ENCODE measurements around the gene C2orf76. TPM values are rescaled to one million over a fixed set of nuclear protein-coding genes. Genes with fewer than 3 reads are reported as not detected.
A peak's percentile ranks its signal among the peaks of the same experiment; 100 is the strongest.

The C2orf76 gene
- polyA plus RNA-seq, 2 of the 4 experiments (the other 2 are of a cell fraction), result 16.6 to 34.3 TPM

DNA sequence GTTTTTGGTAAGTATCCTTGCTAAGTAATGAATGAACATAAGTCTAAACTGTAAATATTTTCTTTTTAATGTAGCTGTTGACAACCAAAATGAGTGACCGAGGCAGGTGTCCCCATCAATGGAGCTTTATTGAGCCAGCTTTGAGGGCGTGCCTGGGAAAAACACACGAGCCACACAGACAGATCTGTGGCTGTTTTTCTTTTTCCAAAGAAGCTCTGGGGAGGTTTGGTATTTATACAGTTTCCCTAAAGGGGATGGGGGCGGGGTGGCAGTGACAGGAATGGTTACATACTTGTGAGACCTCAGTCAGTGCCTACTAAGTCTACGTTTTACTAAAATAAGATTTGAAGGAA lies 11.3 kb upstream of the C2orf76 start:
- Histone ChIP-seq H3K4me3 (no peak overlapping the region), H3K4me2 (no peak overlapping the region), H3K4me1 (no peaks in the 10 kb centered on the region), H3K27ac (no peak overlapping the region), H3K9me3 (no peaks in the 10 kb centered on the region)
- no peak for ATAC-seq
- TF ChIP-seq SMC3 (IDR thresholded peaks at IDR 0.05), result no peak
- TF ChIP-seq HOXA7 (CRISPR knock-in tag; IDR thresholded peaks at IDR 0.05), result no peak
- no peak for TF ChIP-seq RNF2 (IDR thresholded peaks at IDR 0.05; ENCODE audit: borderline replicate concordance, low read depth)
- TF ChIP-seq EP300 (IDR thresholded peaks at IDR 0.05), result no peak
- TF ChIP-seq, protein P1, sequence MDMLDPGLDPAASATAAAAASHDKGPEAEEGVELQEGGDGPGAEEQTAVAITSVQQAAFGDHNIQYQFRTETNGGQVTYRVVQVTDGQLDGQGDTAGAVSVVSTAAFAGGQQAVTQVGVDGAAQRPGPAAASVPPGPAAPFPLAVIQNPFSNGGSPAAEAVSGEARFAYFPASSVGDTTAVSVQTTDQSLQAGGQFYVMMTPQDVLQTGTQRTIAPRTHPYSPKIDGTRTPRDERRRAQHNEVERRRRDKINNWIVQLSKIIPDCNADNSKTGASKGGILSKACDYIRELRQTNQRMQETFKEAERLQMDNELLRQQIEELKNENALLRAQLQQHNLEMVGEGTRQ (IDR thresholded peaks at IDR 0.05), result no peak
- TF ChIP-seq CHD4 (IDR thresholded peaks at IDR 0.05; ENCODE audit: borderline replicate concordance), result no peak
- TF ChIP-seq, protein P2, sequence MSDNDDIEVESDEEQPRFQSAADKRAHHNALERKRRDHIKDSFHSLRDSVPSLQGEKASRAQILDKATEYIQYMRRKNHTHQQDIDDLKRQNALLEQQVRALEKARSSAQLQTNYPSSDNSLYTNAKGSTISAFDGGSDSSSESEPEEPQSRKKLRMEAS (IDR thresholded peaks at IDR 0.05), result no peak
- no peak for TF ChIP-seq CBX8 (IDR thresholded peaks at IDR 0.05)
- TF ChIP-seq CEBPB (IDR thresholded peaks at IDR 0.05), result no peak
- TF ChIP-seq, protein P3, sequence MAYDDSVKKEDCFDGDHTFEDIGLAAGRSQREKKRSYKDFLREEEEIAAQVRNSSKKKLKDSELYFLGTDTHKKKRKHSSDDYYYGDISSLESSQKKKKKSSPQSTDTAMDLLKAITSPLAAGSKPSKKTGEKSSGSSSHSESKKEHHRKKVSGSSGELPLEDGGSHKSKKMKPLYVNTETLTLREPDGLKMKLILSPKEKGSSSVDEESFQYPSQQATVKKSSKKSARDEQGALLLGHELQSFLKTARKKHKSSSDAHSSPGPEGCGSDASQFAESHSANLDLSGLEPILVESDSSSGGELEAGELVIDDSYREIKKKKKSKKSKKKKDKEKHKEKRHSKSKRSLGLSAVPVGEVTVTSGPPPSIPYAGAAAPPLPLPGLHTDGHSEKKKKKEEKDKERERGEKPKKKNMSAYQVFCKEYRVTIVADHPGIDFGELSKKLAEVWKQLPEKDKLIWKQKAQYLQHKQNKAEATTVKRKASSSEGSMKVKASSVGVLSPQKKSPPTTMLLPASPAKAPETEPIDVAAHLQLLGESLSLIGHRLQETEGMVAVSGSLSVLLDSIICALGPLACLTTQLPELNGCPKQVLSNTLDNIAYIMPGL (CRISPR knock-in tag; IDR thresholded peaks at IDR 0.05; ENCODE audit: borderline replicate concordance), result no peak
- TF ChIP-seq, protein P4, sequence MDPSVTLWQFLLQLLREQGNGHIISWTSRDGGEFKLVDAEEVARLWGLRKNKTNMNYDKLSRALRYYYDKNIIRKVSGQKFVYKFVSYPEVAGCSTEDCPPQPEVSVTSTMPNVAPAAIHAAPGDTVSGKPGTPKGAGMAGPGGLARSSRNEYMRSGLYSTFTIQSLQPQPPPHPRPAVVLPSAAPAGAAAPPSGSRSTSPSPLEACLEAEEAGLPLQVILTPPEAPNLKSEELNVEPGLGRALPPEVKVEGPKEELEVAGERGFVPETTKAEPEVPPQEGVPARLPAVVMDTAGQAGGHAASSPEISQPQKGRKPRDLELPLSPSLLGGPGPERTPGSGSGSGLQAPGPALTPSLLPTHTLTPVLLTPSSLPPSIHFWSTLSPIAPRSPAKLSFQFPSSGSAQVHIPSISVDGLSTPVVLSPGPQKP (IDR thresholded peaks at IDR 0.05; ENCODE audit: low read depth, low read length), result no peak
- TF ChIP-seq RARB (CRISPR knock-in tag; IDR thresholded peaks at IDR 0.05), result no peak
- TF ChIP-seq EHF (CRISPR knock-in tag; IDR thresholded peaks at IDR 0.05), result no peak
- TF ChIP-seq NR3C1 (IDR thresholded peaks at IDR 0.05), result no peak
- TF ChIP-seq TFCP2L1 (CRISPR knock-in tag; IDR thresholded peaks at IDR 0.05), result no peak
- no peak for TF ChIP-seq CBX2 (IDR thresholded peaks at IDR 0.05; ENCODE audit: borderline replicate concordance, low read depth)
- TF ChIP-seq PHF8 (IDR thresholded peaks at IDR 0.05; ENCODE audit: borderline replicate concordance, low read depth), result no peak
- TF ChIP-seq RCOR1 (IDR thresholded peaks at IDR 0.05; ENCODE audit: low read depth, low read length), result no peak
- TF ChIP-seq, protein P5, sequence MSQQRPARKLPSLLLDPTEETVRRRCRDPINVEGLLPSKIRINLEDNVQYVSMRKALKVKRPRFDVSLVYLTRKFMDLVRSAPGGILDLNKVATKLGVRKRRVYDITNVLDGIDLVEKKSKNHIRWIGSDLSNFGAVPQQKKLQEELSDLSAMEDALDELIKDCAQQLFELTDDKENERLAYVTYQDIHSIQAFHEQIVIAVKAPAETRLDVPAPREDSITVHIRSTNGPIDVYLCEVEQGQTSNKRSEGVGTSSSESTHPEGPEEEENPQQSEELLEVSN (IDR thresholded peaks at IDR 0.05; ENCODE audit: borderline replicate concordance, low read depth), result no peak
- ChIA-PET POLR2A (interaction anchor here (1.3 kb wide), 1 partner anchor 11 kb away, joined by 4 read pairs; the partner anchor contains the start of genes C2orf76 and DBI), CTCF (interaction anchor here (1.6 kb wide), 1 partner anchor 98 kb away, joined by 3 read pairs; no protein-coding TSS in a partner anchor)
- FAIRE-seq, result no peak
- DNase-seq (ENCODE audit: low read depth in 1 of 2, low spot score in 1 of 2), result no peak
- WGBS (ENCODE audit: missing lambda C conversion rate), result 48% methylated on average over 5 of the region's 5 CpGs

DNA sequence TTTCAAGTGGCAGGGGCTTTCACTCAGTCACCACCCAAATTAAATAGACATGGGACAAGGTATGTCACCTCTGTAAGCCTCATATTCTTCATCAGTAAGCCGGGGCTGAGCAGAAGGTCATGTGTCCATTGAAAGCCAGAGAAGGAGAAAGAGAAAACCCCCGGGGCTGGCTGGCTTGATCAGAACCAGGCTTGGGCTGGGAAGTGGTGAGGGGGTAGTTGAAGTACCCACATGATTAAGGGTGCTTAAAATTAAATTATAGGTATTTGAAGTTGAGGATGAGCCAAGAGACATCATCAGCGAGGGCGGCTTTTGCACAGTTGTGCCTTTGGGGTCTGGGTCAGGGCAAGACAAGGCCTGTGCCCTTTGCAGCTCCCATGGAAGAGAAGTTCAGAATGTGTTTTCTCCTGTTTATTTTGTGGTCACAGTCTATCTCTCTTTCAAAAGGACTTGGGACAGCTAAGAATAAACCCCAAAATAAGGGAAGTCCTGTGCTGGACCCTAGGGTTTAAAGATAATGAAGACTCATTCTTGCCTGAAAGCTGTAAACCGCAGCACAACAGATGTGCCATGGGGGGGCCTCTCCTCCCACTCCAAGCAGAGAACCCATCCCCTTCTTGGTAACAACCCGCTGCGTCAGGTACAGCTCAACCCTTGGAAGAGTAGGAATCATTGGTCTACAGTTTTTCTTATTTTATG lies 10.8 kb upstream of the C2orf76 start:
- H3K4me1 ChIP-seq, result no peaks in the 10 kb centered on the region
- ATAC-seq, result peak in 1 of 2 experiments; percentile 38; a peak in 3 of 6 replicates
- no peak overlapping the region for H3K27ac ChIP-seq
- 83% methylated on average over 7 of the region's 7 CpGs for WGBS (ENCODE audit: missing lambda C conversion rate)
- no peak overlapping the region for H3K4me2 ChIP-seq
- POLR2A ChIA-PET, result interaction anchor here (0.9 kb wide), 1 partner anchor 10 kb away, joined by 3 read pairs; no protein-coding TSS in a partner anchor
- TF ChIP-seq, protein P6, sequence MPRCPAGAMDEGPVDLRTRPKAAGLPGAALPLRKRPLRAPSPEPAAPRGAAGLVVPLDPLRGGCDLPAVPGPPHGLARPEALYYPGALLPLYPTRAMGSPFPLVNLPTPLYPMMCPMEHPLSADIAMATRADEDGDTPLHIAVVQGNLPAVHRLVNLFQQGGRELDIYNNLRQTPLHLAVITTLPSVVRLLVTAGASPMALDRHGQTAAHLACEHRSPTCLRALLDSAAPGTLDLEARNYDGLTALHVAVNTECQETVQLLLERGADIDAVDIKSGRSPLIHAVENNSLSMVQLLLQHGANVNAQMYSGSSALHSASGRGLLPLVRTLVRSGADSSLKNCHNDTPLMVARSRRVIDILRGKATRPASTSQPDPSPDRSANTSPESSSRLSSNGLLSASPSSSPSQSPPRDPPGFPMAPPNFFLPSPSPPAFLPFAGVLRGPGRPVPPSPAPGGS (IDR thresholded peaks at IDR 0.05), result no peak
- TF ChIP-seq POLR2A (IDR thresholded peaks at IDR 0.05; ENCODE audit: low read length) (no peak), KDM1A (IDR thresholded peaks at IDR 0.05; ENCODE audit: low read depth) (no peak), NPAS2 (CRISPR knock-in tag; IDR thresholded peaks at IDR 0.05; ENCODE audit: borderline replicate concordance) (no peak), MYC (IDR thresholded peaks at IDR 0.05; ENCODE audit: borderline replicate concordance, low read length) (no peak), TFCP2L1 (CRISPR knock-in tag; IDR thresholded peaks at IDR 0.05) (no peak), RNF2 (IDR thresholded peaks at IDR 0.05; ENCODE audit: borderline replicate concordance, low read depth) (no peak), FOSB (CRISPR knock-in tag; IDR thresholded peaks at IDR 0.05) (no peak), EP300 (IDR thresholded peaks at IDR 0.05) (no peak), MAFK (IDR thresholded peaks at IDR 0.05; ENCODE audit: partially characterized antibody) (no peak), NR3C1 (IDR thresholded peaks at IDR 0.05) (no peak), NFE2L2 (conservative IDR thresholded peaks at IDR 0.05; ENCODE audit: low read length) (no peak), RARB (CRISPR knock-in tag; IDR thresholded peaks at IDR 0.05) (no peak), ZSCAN20 (CRISPR knock-in tag; IDR thresholded peaks at IDR 0.05) (no peak)
- TF ChIP-seq, protein P3 (CRISPR knock-in tag; IDR thresholded peaks at IDR 0.05; ENCODE audit: borderline replicate concordance), result no peak
- TF ChIP-seq, protein P7, sequence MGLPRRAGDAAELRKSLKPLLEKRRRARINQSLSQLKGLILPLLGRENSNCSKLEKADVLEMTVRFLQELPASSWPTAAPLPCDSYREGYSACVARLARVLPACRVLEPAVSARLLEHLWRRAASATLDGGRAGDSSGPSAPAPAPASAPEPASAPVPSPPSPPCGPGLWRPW (IDR thresholded peaks at IDR 0.05), result no peak
- no peaks in the 10 kb centered on the region for H3K9me3 ChIP-seq
- DNase-seq (ENCODE audit: low read depth in 1 of 2, low spot score in 1 of 2), result no peak
- no peak for FAIRE-seq
- H3K4me3 ChIP-seq, result no peak overlapping the region
- CTCF ChIA-PET, result interaction anchor here (1.6 kb wide), 1 partner anchor 99 kb away, joined by 3 read pairs; no protein-coding TSS in a partner anchor

Data from A549 (cell line).